ENCODE data around the gene DDX51.
"Not testable (repeated sequence)": the region's sequence is repeated elsewhere in the genome, so short reads cannot be mapped to it uniquely, and the experiment has no call there.

DDX51 gene

DNA sequence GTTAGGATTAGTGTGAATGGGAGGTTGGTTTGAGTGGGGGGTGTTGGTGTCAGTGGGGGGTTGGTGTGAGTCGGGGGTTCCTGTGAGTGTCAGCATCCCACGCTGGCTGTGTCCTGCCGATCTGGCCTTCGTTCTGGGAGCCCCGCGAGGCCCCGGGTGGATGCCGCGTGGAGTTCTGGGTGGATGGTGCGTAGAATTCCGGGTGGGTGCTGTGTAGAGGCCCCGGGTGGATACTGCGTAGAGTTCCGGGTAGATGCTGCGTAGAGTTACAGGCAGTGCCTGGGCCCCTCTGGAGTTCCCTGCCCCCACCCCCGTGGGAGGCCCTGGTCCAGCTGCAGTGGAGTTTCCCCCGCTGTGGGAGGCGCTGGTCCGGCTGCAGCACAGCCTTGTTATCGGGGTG is 8.8 kb upstream of the DDX51 start:
- DNase-seq, result no peak

DNA sequence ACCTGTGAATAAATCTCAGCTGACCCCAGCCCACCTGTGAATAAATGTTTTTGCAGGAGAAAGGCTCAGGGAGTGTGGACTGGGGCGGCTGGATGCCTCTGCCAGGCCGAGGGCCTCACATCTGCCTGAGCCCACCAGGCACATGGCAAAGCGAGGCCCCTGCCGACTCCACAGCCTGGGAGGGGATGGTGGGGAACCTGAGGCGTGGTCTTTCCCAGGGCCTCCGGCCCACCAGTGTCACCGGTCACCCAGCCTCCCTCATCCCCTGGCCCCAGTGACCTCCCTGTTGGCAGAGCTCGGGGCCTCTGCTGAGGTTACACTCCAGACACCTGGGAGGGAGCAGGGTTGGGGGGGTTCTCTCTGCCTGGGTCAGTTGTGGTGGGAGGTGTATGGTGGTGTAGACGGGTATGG is 8.3 kb upstream of the DDX51 start:
- DNase-seq, result no peak

DNA sequence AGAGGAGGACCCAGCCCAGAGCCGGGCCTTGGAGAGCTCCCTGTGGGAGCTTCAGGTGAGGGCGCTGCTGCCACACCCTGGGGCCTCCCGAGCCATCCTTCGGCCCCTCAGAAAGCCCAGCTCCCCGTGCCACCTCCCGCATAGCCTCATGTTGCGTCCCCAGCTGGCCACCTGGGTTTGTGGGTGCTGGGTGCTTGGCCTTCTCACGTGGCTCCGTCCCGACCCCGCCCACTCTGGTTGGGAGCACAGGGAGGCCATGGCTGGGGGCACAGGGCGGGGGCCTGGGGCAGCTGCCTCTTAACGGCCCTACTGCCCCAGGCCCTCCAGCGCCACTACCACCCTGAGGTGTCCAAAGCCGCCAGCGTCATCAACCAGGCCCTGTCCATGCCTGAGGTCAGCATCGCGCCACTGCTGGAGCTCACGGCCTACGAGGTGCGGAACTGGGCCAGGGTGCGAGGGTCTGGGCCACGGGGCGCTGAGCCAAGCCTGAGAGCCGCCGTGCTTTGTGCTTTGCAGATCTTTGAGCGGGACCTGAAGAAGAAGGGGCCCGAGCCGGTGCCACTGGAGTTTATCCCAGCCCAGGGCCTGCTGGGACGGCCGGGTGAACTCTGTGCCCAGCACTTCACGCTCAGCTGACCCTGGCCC is 7.8 kb upstream of the DDX51 start:
- DNase-seq, result no peak

DNA sequence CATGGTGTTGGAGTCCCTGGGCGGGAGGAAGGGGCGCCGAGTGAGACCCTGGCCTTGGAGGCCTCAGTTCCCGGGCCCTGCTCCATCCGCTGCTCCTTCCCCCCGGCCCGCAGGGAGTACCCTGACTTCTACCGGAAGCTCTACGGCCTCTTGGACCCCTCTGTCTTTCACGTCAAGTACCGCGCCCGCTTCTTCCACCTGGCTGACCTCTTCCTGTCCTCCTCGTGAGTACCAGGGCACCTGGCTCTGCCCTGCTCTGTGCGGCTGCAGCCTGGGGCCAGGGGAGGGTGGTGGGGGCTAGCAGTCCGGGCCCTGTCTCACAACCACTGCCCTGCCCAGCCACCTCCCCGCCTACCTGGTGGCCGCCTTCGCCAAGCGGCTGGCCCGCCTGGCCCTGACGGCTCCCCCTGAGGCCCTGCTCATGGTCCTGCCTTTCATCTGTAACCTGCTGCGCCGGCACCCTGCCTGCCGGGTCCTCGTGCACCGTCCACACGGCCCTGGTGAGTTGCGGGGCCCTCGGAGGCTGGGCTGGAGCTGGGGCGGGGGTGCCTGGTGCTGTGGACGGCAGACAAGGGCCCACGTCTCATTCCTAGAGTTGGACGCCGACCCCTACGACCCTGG is 7.1 kb upstream of the DDX51 start:
- DNase-seq, result no peak

DNA sequence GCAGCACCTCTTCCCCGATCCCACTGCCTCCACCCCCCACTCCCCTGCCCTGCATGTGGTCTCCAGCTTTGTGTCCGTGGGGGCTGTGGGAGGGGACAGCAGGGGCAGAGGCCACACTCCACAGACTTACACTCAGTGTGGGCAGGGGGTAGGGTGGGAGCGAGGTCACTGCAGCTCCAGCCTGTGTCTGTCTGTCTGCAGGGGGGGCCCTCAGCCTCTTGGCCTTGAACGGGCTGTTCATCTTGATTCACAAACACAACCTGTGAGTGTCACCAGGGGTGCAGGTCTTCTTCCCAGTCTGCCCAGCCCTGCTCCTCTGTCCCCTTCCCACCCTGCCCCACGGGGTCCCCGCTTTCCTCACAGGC is 6.6 kb upstream of the DDX51 start:
- no peak for DNase-seq

DNA sequence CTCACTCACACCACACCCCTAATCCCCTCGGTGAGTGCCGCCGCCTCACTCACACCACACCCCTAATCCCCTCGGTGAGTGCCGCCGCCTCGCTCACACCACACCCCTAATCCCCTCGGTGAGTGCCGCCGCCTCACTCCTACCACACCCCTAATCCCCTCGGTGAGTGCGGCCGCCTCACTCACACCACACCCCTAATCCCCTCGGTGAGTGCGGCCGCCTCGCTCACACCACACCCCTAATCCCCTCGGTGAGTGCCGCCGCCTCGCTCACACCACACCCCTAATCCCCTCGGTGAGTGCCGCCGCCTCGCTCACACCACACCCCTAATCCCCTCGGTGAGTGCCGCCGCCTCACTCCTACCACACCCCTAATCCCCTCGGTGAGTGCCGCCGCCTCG is 5.4 kb upstream of the DDX51 start:
- not testable (repeated sequence) for DNase-seq

DNA sequence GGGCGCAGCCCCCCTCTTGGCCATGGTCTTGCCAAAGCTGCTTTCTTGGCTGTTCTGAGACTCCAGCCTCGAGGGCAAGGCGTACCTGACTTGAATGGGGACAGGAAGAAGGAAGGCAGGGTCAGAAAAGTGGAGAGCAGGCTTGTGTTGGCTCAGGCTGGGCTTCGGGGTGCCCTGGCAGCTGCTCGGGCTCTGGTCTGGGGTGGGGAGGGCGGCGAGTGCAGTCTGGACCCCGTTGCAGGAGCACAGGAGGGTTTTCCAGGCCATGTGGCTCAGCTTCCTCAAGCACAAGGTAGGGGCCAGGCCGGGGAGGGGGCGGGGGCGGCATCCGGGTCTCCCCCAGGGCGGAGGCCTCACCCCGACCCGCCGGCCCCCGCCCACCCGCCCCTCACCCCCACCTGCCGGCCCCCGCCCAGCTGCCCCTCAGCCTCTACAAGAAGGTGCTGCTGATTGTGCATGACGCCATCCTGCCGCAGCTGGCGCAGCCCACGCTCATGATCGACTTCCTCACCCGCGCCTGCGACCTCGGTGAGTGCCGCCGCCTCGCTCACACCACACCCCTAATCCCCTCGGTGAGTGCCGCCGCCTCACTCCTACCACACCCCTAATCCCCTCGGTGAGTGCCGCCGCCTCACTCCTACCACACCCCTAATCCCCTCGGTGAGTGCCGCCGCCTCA is 4.4 kb upstream of the DDX51 start:
- no peak for DNase-seq

DNA sequence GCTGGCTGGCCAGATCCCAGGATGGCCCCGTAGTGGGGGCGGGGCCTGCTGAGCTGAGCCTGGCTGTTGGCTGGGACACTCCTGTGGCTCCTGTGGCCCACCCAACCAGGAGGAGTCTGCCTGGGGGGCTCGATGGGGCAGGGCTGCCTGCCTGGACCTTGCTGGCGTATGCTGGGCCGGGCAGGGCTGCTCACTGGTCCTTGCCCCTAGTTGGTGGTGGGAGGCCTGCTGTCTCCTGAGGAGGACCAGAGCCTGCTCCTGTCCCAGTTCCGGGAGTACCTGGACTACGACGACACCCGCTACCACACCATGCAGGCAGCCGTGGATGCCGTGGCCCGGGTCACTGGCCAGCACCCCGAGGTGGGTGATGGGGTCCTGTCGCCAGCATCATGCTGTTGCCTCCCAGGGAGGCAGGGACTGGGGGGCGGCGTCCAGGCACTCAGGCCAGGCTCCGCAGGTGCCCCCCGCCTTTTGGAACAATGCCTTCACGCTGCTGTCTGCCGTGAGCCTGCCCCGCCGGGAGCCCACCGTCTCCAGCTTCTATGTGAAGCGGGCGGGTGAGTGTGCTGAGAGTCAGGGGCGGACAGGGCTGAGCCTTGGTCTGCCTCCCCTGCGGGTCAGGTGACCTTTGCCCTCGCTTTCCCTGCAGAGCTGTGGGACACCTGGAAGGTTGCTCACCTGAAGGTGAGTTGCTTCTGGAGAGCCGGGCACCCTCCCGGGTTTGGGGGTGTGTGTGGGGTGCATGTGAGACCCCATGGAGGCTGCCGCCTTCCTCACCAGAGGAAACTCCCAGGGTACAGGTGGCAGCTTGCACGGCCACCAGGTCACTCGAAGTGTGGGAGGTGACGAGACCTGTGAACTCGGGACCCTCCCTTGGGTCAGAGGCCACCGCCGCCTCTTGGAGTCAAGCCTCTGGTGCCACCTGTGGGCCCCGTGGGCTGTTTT is 3.6 kb upstream of the DDX51 start:
- no peak for DNase-seq

DNA sequence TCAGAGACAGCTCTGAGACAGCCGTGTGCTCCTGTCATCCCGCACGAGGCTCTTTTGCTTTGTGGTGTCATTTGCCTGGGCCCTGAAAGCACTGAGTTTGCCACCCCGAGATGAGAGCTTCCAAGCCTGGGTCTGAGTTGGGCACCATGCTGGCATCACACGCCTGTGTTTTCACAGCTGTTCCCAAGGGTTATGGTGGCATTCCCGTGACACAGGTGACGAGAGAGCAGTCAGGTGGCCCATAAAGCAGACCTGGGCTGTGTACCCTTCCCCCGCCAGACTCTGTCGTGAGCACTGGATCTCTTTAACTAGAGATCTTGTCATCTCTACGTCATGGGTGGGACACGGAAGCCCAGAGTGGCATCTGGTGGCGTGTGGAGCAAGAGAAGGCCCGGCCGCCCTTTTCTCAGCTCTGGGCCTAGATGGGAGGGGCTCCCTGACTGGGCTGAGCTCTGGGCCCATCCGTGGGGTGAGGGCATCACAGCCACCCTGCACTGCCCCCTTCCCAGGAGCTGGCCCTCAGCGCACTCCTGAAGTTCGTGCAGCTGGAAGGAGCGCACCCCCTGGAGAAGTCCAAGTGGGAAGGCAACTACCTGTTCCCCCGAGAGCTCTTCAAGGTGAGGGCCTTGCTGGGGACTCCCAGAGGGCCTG is 2.8 kb upstream of the DDX51 start:
- DNase-seq, result no peak

DNA sequence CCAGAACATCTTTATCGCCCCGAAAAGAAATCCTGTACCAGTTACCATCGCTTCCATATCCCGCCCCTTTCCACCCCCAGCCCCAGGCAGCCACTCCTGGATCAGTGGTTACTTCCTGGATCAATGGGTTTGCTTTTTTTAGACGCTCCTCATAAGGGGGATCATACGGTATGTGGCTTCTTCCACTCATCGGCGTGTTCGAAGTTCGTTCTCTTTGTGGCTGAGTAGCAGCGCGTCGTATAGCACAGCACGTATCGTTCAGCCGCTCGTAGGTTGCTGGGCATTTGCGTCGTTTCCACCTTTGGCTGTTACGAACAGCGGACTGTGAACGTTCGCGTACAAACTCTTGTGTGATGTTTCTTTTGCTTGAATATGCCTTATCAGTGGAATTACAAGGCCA is 2.0 kb upstream of the DDX51 start:
- no peak for DNase-seq

DNA sequence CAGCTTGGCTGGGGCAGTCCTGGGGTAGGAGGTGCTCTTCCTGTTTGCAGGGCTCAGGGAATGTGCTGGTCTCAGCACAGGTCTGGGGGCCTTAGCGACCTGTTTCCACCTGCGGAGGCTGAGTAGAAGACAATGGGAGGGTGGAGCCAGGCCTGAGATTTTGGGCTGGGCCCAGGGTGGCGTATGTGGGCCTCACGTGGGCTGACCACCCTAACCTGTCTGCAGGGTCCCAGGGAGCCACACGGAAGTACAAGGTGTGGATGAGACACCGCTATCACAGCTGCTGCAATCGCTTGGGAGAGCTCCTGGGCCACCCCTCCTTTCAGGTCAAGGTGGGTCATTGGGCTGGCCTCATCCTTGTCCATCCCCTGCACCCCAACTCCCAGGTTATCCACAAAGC is 1.2 kb upstream of the DDX51 start:
- DNase-seq, result no peak

DNA sequence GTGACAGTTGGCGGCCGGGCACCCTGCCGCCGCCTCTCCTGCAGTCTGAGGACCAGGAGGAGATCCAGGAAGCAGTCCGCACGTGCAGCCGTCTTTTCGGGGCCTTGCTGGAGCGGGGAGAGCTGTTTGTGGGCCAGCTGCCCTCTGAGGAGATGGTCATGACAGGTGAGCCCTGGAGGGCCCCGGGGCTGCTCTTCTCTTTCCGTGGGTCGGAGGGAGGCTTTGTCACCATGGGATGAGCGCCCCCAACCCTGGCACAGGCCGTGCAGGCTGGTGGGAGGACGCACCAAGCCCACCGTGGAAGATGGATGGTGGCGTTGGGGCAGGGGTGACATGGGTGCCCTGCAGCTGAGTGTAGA is 670 bp upstream of the DDX51 start:
- DNase-seq, result no peak

DNA sequence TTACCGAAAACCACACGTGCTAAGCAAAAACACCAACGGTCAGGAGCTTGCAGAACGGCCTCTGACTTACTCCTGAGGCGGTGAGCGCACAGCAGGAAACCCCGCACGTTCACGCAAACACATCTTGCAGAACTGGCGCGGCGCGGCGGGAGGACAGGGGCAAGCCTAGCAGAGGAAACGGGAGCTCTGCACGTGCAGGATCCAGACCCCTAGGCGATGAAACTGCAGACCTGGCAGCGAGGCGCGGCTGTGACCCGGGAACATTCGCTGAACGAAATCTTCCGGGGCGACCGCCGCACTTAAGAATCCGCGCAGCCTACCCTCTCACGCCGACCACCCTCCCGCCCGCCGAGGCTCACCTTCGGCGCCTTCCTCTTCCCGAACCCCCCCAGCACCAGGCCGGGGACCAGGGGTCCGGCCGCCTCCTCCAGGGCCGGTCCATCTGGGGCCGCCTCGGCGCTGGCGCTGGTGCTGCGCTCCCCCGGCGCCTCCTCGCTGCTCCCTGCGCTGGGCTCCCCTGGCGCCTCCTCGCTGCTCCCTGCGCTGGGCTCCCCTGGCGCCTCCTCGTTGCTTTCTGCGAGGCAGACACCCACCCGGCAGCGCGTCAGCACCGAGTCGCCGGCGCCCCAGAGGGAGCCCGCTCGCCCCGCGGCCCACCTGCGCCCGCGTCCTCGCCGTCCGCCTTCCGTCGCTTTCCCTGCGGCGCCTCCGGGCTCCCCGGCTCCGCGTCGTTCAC is 615 bp downstream of the DDX51 start:
- no peak for DNase-seq

DNA sequence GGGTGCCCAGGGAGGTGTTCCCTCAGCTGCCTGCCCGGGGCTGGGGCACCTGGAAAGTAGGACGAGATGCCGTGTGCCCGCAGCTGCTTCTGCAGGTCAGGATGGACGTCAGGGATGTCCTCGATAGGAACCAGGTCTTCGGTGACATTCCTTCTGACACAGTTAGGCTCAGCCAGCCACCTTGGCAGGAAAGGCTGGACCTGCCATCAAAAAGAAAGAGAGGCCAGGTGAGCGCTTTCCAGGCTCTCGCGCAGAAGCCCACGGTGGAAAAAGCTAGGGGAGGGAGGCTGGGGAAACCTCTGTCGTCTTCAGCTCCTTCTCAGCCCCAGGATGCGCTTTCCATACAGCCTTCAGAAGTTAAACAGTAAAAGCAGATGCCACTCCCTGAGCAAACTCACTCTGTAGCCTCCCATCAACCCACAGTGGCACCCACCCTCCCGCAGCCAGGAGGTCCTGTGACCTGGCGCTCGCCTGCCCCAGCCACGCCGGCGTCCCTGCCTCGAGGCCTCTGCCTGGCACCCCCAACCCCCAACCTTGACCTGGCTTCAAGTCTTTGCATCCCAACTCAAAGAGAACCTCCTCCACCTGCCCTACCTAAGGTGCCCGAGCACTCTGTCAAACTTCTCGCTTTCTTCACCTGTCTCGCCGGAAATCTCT is 1.3 kb downstream of the DDX51 start:
- DNase-seq, result no peak

DNA sequence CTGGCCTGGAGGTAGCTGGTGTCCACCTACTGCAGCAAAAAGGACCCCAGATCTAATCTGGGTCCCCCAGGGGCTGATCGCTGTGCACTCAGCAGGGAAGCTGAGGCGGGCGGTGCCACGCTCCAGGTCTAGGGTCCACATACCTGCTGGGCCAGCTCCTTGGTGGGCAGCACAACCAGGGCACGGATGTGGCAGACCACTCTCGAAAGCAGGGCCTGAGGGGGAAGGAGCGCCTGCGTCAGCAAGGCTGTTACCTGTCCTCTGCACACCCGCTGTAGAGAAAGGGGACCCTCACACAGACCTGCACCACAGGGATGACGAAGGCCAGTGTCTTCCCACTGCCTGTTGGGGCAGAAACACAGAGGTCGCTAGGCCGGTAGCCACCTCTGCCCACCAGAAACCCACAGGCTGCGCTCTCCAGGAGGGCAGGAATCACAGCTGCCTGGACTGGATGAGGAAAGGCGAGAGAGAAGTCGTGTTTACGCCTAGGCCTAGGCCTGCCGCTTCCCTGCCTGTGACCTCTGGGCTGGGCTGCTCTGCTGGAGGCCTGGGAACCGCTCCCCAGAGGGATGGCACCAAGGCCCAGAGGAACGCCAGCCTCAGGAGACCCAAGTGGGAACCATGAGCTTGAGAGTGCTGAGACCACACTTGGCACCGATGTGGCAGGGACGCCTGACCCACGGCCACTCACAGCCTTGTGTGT is 2.0 kb downstream of the DDX51 start:
- DNase-seq, result no peak

DNA sequence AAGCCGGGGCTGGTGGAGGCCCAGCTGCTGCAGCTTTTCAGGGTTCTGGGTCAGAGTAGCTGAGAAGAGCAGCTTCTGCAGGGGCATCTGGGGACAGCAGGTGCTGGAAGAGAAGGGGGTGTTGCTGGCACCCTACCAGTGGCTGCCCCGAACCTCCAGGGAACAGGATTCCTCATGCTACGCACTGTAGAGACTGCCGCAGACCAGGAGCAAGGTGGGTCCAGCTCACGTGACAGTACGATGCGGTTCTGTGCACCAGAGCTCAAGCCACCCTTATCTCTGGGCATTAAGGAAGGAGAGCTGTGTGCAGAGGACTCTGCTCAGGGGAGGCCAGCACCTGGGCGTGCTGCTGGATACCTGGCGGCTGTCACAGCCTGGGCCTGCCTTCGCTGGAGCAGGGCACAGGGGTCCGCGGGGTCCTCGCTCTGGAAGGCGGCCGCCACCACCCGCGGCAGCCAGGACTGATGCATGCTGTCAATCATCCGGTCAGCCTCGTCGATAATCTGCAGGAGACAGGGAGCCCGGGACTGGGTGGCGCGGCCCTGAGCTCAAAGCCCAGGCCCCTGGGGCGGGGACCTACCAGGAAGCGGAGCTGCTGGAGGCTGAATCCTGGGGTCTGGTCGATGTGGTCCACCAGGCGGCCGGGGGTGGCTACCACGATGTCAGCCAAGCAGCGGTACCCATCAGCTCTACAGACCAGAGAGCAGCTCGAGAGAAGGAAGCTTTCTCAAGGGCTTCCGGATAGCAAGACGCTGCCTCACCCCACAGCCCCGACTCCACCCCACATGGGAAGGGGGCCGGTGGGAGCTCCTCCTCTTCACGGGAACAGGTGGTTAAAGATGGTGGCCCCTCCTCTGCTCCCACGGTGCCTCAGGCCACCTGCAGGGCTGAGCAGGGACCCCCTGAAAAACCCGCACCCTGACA is 2.9 kb downstream of the DDX51 start:
- DNase-seq, result no peak

DNA sequence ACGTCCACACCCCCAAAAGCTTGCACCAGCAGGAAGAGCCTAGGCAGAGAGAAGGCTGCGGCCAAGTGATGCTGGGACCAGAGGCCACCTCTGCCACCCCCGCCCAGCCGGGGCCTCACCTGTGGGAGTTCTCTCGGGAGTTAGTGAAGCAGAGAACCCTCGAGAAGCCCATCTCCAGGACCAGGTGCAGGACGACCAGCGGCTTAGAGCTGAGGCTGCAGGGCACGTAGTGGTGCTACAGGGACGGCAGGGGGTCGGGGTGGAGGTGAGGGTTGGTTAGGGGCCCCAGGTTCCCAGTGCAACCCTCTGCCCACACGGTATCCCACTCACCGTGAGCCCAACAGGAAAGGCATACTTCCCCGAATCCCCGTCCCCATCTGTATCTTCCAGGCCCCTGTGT is 3.6 kb downstream of the DDX51 start:
- no peak for DNase-seq

DNA sequence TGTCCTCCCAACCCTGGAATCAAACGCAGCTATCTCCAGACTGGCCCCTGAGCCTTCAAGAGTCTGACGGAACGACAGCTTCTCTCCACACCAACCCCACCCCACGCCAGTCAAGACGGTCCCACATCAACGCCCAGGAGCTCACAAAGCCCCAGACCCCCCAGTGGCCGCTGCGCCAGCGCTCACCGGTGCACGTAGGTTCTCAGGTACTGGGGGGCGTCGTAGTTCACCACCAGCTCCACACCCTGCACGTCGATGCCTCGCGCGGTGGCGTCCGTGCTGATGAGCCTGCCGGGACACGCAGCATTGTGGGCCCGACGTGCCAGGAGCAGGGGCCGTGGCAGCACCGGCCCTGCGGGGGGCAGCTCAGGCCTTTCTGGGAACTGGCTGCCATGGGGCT is 4.2 kb downstream of the DDX51 start:
- DNase-seq, result no peak

DNA sequence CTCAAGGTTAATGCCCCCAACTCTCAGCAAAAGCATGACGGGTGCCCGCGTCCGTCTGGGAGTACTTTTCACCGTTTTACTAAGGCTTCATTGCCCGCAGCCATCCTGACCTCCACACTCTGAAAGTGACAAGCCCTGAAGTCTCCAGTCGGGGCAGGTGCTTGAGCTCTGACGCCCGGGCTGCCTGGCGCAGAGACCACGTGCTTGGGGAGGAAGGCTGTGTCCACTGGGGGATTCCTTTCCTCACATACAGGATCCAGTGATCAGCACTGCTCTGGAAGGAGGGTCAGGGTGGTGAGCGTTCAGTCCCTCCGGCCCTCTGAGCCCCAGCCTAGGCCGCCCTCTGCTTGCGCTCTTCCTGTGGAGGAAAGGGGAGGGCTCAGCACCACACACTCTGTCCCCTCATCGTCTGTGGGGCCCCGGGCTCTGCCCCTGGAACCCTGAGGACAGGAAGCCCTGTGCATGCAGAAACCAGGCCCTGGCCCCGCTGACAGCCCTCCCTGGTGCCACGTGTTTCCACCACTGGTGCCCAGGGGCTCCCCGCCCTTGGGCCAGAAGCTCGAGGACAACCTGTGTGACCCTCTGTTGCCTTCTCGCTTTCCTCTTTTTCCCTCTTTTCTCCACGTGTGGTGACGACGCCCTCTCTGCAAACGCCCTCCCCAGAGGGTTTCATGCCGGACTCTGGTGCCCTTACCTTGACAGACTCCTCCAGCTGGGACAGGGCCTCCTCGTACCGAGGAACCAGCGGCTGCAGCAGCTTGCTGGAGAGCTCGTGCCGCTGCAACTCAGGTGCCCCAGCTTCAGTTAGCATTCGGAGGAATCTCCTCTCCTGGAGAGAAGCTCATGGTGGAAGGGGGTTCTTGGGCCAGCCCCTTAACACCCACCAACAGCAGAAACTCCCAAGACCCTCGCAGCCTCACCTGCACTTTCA is 4.9 kb downstream of the DDX51 start:
- DNase-seq, result no peak

Data from GF-D8 (cell line).